Measurements from ENCODE around the gene RAD51B.

- TF ChIP-seq, protein P1, sequence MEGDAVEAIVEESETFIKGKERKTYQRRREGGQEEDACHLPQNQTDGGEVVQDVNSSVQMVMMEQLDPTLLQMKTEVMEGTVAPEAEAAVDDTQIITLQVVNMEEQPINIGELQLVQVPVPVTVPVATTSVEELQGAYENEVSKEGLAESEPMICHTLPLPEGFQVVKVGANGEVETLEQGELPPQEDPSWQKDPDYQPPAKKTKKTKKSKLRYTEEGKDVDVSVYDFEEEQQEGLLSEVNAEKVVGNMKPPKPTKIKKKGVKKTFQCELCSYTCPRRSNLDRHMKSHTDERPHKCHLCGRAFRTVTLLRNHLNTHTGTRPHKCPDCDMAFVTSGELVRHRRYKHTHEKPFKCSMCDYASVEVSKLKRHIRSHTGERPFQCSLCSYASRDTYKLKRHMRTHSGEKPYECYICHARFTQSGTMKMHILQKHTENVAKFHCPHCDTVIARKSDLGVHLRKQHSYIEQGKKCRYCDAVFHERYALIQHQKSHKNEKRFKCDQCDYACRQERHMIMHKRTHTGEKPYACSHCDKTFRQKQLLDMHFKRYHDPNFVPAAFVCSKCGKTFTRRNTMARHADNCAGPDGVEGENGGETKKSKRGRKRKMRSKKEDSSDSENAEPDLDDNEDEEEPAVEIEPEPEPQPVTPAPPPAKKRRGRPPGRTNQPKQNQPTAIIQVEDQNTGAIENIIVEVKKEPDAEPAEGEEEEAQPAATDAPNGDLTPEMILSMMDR (IDR thresholded peaks at IDR 0.05), result no peak
- TF ChIP-seq, protein P2, sequence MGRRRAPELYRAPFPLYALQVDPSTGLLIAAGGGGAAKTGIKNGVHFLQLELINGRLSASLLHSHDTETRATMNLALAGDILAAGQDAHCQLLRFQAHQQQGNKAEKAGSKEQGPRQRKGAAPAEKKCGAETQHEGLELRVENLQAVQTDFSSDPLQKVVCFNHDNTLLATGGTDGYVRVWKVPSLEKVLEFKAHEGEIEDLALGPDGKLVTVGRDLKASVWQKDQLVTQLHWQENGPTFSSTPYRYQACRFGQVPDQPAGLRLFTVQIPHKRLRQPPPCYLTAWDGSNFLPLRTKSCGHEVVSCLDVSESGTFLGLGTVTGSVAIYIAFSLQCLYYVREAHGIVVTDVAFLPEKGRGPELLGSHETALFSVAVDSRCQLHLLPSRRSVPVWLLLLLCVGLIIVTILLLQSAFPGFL (CRISPR knock-in tag; IDR thresholded peaks at IDR 0.05; ENCODE audit: borderline replicate concordance), result no peak
These were observed 274.6 kb downstream of the RAD51B start for GRCh38 chr14:68094158-68094557.
